Breast epithelium (tissue), 4 donors: ENCODE data around the gene SLC29A4. TPM values are rescaled to one million over a fixed set of nuclear protein-coding genes. Genes with fewer than 3 reads are reported as not detected.
"Not testable (repeated sequence)": the region's sequence is repeated elsewhere in the genome, so short reads cannot be mapped to it uniquely, and the experiment has no call there.

ENCODE experiments used
- DNase-seq, 2 donors: peaks; one replicate each; pipeline ENCODE4 v3.0.0-alpha.2; 2019; ENCODE audit warnings: low spot score in 2 of 2
- H3K27ac ChIP-seq, 2 donors: fragments of 200-600 bp; sonication (generic) in 1 of 2; one replicate each; pipeline ENCODE4 v1.5.1; 2016 to 2019; ENCODE audit warnings: mild to moderate bottlenecking in 1 of 2
- H3K27me3 ChIP-seq, 2 donors: fragments of 200-600 bp; sonication (generic) in 1 of 2; one replicate each; pipeline versions ENCODE4 v1.5.1 to v1.6.0; 2017 to 2019; ENCODE audit warnings: control low read depth in 1 of 2, mild to moderate bottlenecking in 1 of 2
- H3K36me3 ChIP-seq: fragments of 200-600 bp; one replicate; pipeline ENCODE4 v1.5.1; 2019
- H3K4me1 ChIP-seq, 2 donors: fragments of 200-600 bp; sonication (generic); one replicate each; pipeline ENCODE4 v1.5.1; 2016 to 2019; ENCODE audit warnings: control low read depth in 1 of 2
- H3K4me3 ChIP-seq, 3 donors: fragments of 200-600 bp; sonication (generic); 1 replicate in 2 of 3; 2 replicates in 1 of 3; pipeline ENCODE4 v1.5.1; 2016 to 2019; ENCODE audit warnings: mild to moderate bottlenecking in 3 of 3, moderate library complexity in 2 of 3
- H3K9me3 ChIP-seq, 2 donors: fragments of 200-600 bp; sonication (generic) in 1 of 2; one replicate each; pipeline ENCODE4 v1.5.1; 2016 to 2019; ENCODE audit warnings: control low read depth in 1 of 2
- POLR2A ChIP-seq: fragments of 450-650 bp; IDR thresholded peaks from one replicate; pipeline ENCODE4 v1.6.1; 2016; ENCODE audit warnings: antibody characterized with exemption, mild to moderate bottlenecking, moderate library complexity
- POLR2AphosphoS5 ChIP-seq, 3 donors: sonication (generic); formaldehyde crosslinking; IDR thresholded peaks; one replicate each; pipeline ENCODE4 v1.6.1; 2017; ENCODE audit warnings: antibody characterized with exemption in 3 of 3
- intact Hi-C: fragments of 100-400 bp; cut with DNase I; formaldehyde crosslinking; loops from one replicate; pipeline ENCODE4 v1.15.1; 2023; ENCODE audit warnings: low total_unique reads
- total RNA-seq, 3 donors: library from RNA; depleted of rRNA; stranded (reverse); fragments of >200 nt; gene quantifications; one replicate each; pipeline ENCODE4 v1.1.0, GENCODE V29; 2016
- TF ChIP-seq, protein P1 (sequence below), 3 donors: fragments of 450-650 bp; IDR thresholded peaks; one replicate each; pipeline ENCODE4 v1.5.1; 2016 to 2017; ENCODE audit warnings: antibody characterized with exemption in 3 of 3, mild to moderate bottlenecking in 3 of 3, moderate library complexity in 3 of 3

SLC29A4 gene
- total RNA-seq, 3 donors from 2014 or later: 1.3 to 13.8 (median 2.3) TPM

DNA sequence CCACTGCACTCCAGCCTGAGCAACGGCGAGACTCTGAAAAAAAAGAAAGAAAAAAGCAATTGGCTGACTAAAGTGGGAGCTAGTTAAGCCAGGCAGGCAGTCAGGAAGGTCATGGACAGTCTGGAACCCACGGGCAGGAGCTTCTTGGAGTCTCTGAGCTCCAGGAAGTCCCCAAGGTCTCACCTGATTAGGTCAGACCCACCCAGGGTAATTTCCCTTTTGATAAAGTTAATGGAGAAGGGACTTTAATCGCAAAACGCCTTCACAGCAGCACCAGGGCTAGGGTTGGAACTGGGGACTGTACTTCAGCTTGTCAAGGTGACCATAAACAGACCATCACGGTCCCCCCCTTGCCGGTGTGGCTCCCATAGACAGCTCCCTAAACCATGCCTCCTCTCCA is 6.6 kb downstream of the SLC29A4 start:
- no peak overlapping the region for H3K4me3 ChIP-seq
- TF ChIP-seq, protein P1, sequence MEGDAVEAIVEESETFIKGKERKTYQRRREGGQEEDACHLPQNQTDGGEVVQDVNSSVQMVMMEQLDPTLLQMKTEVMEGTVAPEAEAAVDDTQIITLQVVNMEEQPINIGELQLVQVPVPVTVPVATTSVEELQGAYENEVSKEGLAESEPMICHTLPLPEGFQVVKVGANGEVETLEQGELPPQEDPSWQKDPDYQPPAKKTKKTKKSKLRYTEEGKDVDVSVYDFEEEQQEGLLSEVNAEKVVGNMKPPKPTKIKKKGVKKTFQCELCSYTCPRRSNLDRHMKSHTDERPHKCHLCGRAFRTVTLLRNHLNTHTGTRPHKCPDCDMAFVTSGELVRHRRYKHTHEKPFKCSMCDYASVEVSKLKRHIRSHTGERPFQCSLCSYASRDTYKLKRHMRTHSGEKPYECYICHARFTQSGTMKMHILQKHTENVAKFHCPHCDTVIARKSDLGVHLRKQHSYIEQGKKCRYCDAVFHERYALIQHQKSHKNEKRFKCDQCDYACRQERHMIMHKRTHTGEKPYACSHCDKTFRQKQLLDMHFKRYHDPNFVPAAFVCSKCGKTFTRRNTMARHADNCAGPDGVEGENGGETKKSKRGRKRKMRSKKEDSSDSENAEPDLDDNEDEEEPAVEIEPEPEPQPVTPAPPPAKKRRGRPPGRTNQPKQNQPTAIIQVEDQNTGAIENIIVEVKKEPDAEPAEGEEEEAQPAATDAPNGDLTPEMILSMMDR (IDR thresholded peaks at IDR 0.05): no peak
- TF ChIP-seq POLR2AphosphoS5 (IDR thresholded peaks at IDR 0.05) (no peak), POLR2A (no peak)
- H3K9me3 ChIP-seq: no peaks in the 10 kb centered on the region
- no peaks in the 10 kb centered on the region for H3K27me3 ChIP-seq
- H3K4me1 ChIP-seq: no peaks in the 10 kb centered on the region
- no peak overlapping the region for H3K27ac ChIP-seq
- DNase-seq: no peak
- intact Hi-C loops: no loop called here
- no peaks in the 10 kb centered on the region for H3K36me3 ChIP-seq

DNA sequence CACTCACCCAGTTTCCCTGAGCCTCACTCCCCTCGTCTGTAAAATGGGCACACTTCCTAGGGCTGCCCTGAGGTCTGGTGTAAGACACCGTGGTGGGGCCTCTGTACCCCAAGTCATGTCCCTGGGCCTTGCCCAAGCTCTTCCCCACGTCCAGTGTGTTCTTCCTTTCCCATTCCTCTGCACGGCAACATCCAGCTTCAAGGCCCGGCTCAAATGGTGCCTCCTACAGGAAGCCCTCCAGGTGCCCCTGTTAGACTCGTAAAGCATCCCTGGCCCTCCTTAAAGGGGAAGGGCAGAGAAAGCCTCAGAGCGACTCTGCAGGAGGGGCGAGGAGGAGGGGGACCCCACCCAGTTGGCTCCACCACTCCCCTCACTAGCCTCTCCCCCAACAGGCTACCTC is 8.6 kb downstream of the SLC29A4 start:
- no peaks in the 10 kb centered on the region for H3K27me3 ChIP-seq
- no peak for TF ChIP-seq POLR2A
- TF ChIP-seq POLR2AphosphoS5 (IDR thresholded peaks at IDR 0.05): no peak
- TF ChIP-seq, protein P1 (IDR thresholded peaks at IDR 0.05): no peak
- no peaks in the 10 kb centered on the region for H3K9me3 ChIP-seq
- no peaks in the 10 kb centered on the region for H3K4me1 ChIP-seq
- no peak for DNase-seq
- intact Hi-C loops: no loop called here
- no peak overlapping the region for H3K27ac ChIP-seq
- no peaks in the 10 kb centered on the region for H3K36me3 ChIP-seq
- H3K4me3 ChIP-seq: no peak overlapping the region

DNA sequence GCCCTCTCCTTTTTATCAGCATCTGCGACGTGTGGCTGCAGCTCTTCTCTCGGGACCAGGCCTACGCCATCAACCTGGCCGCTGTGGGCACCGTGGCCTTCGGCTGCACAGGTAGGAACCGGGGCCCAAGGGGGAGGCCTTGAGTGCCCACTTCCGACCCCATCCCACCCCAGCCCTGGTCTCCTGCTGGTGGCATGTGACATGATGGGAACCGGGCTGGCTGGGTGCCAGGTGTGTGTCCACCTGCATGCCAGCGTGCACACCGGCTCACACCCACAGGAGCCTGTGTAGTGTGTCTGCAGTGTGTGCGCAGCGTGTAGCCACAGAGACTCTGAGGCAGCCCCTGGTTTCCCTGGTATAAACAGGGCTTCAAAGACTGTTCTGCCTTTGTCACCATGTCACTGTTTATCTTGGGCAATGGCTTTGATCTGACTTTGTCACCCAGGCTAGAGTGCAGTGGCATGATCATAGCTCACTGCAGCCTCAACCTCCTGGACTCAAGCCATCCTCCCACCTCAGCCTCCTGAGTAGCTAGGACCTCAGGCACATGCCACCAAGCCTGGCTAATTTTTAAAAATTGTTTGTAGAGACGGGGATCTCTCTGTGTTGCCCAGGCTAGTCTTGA is 9.1 kb downstream of the SLC29A4 start:
- H3K27me3 ChIP-seq, H3K36me3 ChIP-seq, H3K4me1 ChIP-seq, H3K27ac ChIP-seq, DNase-seq, H3K4me3 ChIP-seq, H3K9me3 ChIP-seq, intact Hi-C loops: not testable (repeated sequence)

DNA sequence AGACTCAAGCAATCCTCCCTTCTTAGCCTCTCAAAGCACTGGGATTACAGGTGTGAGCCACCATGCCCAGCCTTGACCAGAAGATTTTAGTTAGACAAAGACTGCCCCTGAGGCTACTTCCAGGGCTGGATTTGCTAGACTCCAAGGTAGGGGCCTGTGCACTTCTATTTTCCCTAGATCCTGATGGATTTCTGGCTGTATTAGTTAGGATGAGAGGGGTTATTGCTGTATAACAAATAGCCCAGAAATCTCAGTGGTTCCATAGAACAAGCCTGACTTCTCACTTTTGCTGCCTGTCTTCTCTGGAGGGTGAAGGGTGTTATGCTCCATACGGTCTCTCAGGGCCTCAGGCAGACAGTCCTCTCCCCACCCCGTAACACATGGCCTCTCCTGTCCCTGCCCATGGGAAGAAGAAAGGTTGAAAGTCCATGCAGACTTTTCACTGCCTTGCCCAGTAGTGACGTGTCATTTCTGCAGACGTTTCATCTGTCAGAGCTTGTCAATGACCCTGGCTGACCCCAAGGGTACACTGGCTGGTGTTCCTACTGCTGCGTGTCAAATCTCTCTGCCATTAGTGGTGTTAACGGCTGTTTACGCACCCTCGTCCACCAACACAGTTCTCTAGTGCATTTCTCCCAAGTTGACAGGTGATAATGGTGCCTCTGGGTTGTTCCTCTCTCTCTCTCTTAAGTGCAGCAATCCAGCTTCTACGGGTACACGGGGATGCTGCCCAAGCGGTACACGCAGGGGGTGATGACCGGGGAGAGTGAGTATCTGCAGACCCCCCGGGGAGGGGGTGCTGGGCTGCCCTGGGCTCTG is 11.6 kb downstream of the SLC29A4 start:
- DNase-seq: no peak
- TF ChIP-seq POLR2A (no peak), POLR2AphosphoS5 (IDR thresholded peaks at IDR 0.05) (no peak)
- Histone ChIP-seq H3K27me3 (no peaks in the 10 kb centered on the region), H3K27ac (no peak overlapping the region), H3K4me3 (no peak overlapping the region), H3K4me1 (no peaks in the 10 kb centered on the region), H3K36me3 (no peaks in the 10 kb centered on the region), H3K9me3 (no peaks in the 10 kb centered on the region)
- intact Hi-C loops: no loop called here

DNA sequence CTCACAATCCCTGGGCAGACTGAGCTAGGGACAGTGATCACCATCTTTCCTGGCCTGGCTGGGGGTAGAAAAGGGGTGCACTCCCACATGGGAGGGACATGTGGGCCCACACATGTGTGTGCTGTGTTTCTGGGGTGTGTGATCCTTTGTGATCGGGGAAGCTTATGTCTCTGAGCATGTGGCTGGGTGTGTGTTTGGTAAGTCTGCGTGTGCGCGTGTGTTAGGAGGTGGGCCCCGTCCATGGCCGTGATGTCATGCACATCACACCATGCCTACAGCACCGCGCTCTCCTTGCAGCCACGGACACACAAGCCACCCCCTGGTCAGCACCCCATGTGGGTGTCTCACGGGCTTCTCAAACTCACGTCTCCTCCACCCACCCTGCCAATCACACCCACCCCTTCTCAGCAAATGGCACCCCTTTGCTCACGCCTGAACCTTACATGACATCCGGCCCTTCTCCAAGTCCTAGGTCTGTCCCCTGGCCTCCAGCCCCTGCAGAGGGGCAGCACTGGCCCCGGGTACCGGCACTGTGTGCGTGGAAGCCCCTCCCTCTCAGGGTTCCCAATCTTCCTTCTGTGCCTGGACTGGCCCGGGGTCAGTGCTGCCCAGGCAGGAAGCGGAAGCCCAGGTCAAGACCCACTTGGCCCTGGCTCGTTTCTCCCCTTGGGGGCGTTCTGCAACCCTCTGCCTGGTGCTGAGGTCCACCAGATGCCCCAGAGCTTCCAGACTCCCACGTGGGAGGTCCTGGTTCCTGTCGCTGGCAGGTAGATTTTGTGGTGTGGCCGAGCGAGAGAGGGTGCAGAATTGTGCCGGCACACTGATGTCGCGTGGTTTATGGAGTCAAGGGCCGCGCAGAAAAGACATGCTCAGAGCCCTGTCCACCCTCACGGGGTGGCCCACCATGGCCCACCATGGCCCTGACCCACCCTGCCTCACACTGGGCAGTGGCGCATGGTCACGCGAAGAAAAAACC is 12.6 kb downstream of the SLC29A4 start:
- Histone ChIP-seq H3K27ac (no peak overlapping the region), H3K36me3 (no peaks in the 10 kb centered on the region), H3K4me1 (no peaks in the 10 kb centered on the region), H3K4me3 (no peak overlapping the region), H3K27me3 (no peaks in the 10 kb centered on the region), H3K9me3 (no peaks in the 10 kb centered on the region)
- no peak for DNase-seq
- intact Hi-C loops: no loop called here
- TF ChIP-seq, protein P1 (IDR thresholded peaks at IDR 0.05): no peak
- TF ChIP-seq POLR2A: no peak
- no peak for TF ChIP-seq POLR2AphosphoS5 (IDR thresholded peaks at IDR 0.05)
